OCI-LY7 (cell line): ENCODE measurements around the gene USP43.
"Not testable (repeated sequence)": the region's sequence is repeated elsewhere in the genome, so short reads cannot be mapped to it uniquely, and the experiment has no call there.

Source experiments
- CTCF ChIP-seq: fragments of 200-600 bp; sonication (generic); conservative IDR thresholded peaks from 2 replicates; pipeline ENCODE4 v1.5.1; 2014; ENCODE audit warnings: mild to moderate bottlenecking, antibody characterized with exemption, low read length, moderate library complexity, mixed read lengths
- EZH2phosphoT487 ChIP-seq: fragments of 200-600 bp; sonication (generic); IDR thresholded peaks from 2 replicates; pipeline ENCODE4 v1.6.1; 2018; ENCODE audit warnings: low read depth, borderline replicate concordance, mild to moderate bottlenecking, mixed run types, antibody characterized with exemption, low read length, moderate library complexity, mixed read lengths

GRCh38 chr17:9604583-9604982, 40.7 kb upstream of the USP43 start:
- not testable (repeated sequence) for TF ChIP-seq CTCF, EZH2phosphoT487
